ENCODE results near the gene PDIA2. TPM values are rescaled to one million over a fixed set of nuclear protein-coding genes. Genes with fewer than 3 reads are reported as not detected.

Gene PDIA2
- total and polyA plus RNA-seq, 2 donors from 2014 or later = not detected

DNA sequence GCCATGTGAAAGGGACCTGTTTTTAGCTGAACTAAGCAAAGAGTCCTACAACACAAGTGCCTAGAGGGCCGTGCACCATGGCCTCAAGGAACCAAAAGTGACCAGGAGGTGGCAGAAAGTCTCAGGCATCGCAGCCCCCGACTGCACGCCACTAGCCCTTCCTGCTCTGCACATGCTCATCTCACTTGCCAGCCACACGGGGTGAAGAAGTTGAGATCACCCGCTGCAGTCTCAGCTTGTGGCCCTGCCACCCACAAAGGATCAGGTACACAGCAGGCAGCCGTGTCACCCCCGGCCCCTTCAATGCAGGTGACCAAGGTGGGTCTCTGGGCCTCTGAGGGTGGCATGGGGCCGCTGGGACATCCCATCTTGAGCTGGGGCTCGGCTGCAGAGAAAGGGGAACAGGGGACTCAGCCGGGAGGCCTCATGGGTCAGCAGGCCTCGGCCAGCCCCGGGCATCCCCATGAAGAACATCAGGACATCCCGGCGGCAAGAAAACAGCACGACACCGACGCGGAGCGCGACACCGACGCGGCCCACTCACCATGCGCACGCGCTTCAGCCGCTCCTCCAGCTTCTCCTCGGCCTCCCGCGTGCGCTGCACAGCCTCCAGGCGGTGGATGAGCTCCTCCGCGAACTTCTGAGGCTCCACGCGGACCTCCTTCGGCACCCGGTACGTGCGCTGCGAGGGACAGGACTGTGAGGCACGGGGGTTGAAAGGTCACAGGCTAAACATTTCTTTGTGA lies 21.0 kb downstream of the PDIA2 start:
- peaks cover 2 to 15% (median 6%) of the 10 kb centered on the region in 3 donors for H3K36me3 ChIP-seq (ENCODE audit: control insufficient read depth in 2 of 3, insufficient read depth in 3 of 3, low read length in 3 of 3)
- H3K9me3 ChIP-seq (ENCODE audit: control insufficient read depth in 2 of 3, insufficient read depth in 1 of 3, low read length in 3 of 3) = no peaks in the 10 kb centered on the region
- intact Hi-C loops (cut with DNase I) = no loop called here
- H3K4me3 ChIP-seq (ENCODE audit: low read length in 3 of 3) = no peak overlapping the region
- no peak for TF ChIP-seq CTCF (IDR thresholded peaks at IDR 0.05; ENCODE audit: borderline replicate concordance, extremely low read depth, insufficient read depth)
- H3K27ac ChIP-seq (ENCODE audit: low read depth in 2 of 2, low read length in 2 of 2) = no peak overlapping the region
- DNase-seq = no peak
- no peaks in the 10 kb centered on the region for H3K4me1 ChIP-seq (ENCODE audit: control insufficient read depth in 2 of 3, insufficient read depth in 2 of 3, low read depth in 1 of 3, low read length in 3 of 3)
- no peak for FAIRE-seq
- no peak overlapping the region for H3K9ac ChIP-seq (ENCODE audit: low read length in 3 of 3)
- H3K27me3 ChIP-seq (ENCODE audit: control insufficient read depth, insufficient read depth, low read length) = no peaks in the 10 kb centered on the region

GRCh38 chr16:305916-306626 lies 23.1 kb downstream of the PDIA2 start:
- no peak for FAIRE-seq
- H3K36me3 ChIP-seq (ENCODE audit: control insufficient read depth in 2 of 3, insufficient read depth in 3 of 3, low read length in 3 of 3) = peaks cover 2 to 20% (median 6%) of the 10 kb centered on the region in 3 donors

DNA sequence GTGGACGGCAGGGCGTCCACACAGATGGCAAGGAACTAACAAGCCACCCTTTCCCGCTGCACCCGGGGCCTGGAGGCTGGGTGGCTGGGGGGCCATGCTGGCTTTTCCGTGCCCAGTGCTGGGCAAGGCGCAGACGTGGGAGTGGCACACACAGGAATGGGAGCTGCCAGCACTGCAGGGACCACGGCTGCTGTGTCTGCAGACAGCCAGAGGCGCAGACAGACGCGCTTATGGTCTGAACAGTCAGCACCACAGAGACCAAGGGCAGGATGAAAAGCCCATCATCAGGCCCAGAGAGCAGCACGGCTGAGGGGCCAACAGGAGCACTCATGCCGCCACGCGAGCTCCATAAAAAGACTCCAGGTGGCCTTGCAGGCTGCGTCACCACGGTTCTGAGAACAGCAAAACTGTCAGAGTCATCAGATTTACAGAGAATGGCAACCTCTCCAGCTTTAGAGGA lies 24.0 kb downstream of the PDIA2 start:
- H3K36me3 ChIP-seq (ENCODE audit: control insufficient read depth in 2 of 3, insufficient read depth in 3 of 3, low read length in 3 of 3) = peaks cover 2 to 20% (median 6%) of the 10 kb centered on the region in 3 donors
- intact Hi-C loops (cut with DNase I) = no loop called here
- no peak for DNase-seq
- H3K4me3 ChIP-seq (ENCODE audit: low read length in 3 of 3) = no peak overlapping the region
- TF ChIP-seq CTCF (IDR thresholded peaks at IDR 0.05; ENCODE audit: borderline replicate concordance, extremely low read depth, insufficient read depth) = no peak
- FAIRE-seq = no peak
- no peaks in the 10 kb centered on the region for H3K9me3 ChIP-seq (ENCODE audit: control insufficient read depth in 2 of 3, insufficient read depth in 1 of 3, low read length in 3 of 3)
- no peak overlapping the region for H3K9ac ChIP-seq (ENCODE audit: low read length in 3 of 3)
- H3K27ac ChIP-seq (ENCODE audit: low read depth in 2 of 2, low read length in 2 of 2) = no peak overlapping the region
- H3K27me3 ChIP-seq (ENCODE audit: control insufficient read depth, insufficient read depth, low read length) = no peaks in the 10 kb centered on the region
- H3K4me1 ChIP-seq (ENCODE audit: control insufficient read depth in 2 of 3, insufficient read depth in 2 of 3, low read depth in 1 of 3, low read length in 3 of 3) = no peaks in the 10 kb centered on the region

More at GRCh38 chr16:305916-306626, 23.1 kb downstream of the PDIA2 start:
- H3K4me3 ChIP-seq (ENCODE audit: low read length in 3 of 3) = no peak overlapping the region
- no peak for TF ChIP-seq CTCF (IDR thresholded peaks at IDR 0.05; ENCODE audit: borderline replicate concordance, extremely low read depth, insufficient read depth)
- intact Hi-C loops (cut with DNase I) = no loop called here
- no peaks in the 10 kb centered on the region for H3K9me3 ChIP-seq (ENCODE audit: control insufficient read depth in 2 of 3, insufficient read depth in 1 of 3, low read length in 3 of 3)
- no peaks in the 10 kb centered on the region for H3K27me3 ChIP-seq (ENCODE audit: control insufficient read depth, insufficient read depth, low read length)
- no peak for DNase-seq
- no peak overlapping the region for H3K27ac ChIP-seq (ENCODE audit: low read depth in 2 of 2, low read length in 2 of 2)
- no peak overlapping the region for H3K9ac ChIP-seq (ENCODE audit: low read length in 3 of 3)
- no peaks in the 10 kb centered on the region for H3K4me1 ChIP-seq (ENCODE audit: control insufficient read depth in 2 of 3, insufficient read depth in 2 of 3, low read depth in 1 of 3, low read length in 3 of 3)

Measured in kidney (tissue), 14 donors.